CD14-positive monocyte (primary cell): ENCODE measurements around the gene ARL9. TPM values are rescaled to one million over a fixed set of nuclear protein-coding genes. Genes with fewer than 3 reads are reported as not detected.

Source experiments
- DNase-seq, 3 donors: peaks; one replicate each; pipeline ENCODE4 v3.0.0-alpha.2; 2011 to 2022
- H2AFZ ChIP-seq: 2 replicates; pipeline ENCODE4 v1.6.0; 2012; ENCODE audit warnings: mild to moderate bottlenecking, low read depth, low read length, inconsistent platforms; ENCODE audit not compliant: insufficient read depth, poor library complexity, severe bottlenecking
- H3K27ac ChIP-seq, 2 donors: 1 replicate in 1 of 2; 2 replicates in 1 of 2; pipeline ENCODE4 v1.5.1; 2012 to 2013; ENCODE audit warnings: low read length in 2 of 2, control low read depth in 1 of 2, inconsistent platforms in 1 of 2, low read depth in 1 of 2, mild to moderate bottlenecking in 1 of 2
- H3K27me3 ChIP-seq, 2 donors: one replicate each; pipeline versions ENCODE4 v1.6.0 to v1.6.1; 2011 to 2013; ENCODE audit warnings: low read length in 2 of 2; ENCODE audit not compliant: control insufficient read depth in 2 of 2, insufficient read depth in 2 of 2
- H3K36me3 ChIP-seq, 2 donors: replicated peaks in 1 of 2; 1 replicate in 1 of 2; 2 replicates in 1 of 2; pipeline versions ENCODE4 v1.5.1 to v1.6.1; 2012 to 2013; ENCODE audit warnings: low read length in 2 of 2, control low read depth in 1 of 2, inconsistent platforms in 1 of 2, mild to moderate bottlenecking in 1 of 2; ENCODE audit not compliant: insufficient read depth in 2 of 2, control insufficient read depth in 1 of 2
- H3K4me1 ChIP-seq, 2 donors: 1 replicate in 1 of 2; 2 replicates in 1 of 2; pipeline versions ENCODE4 v1.5.1 to v1.6.1; 2012 to 2013; ENCODE audit warnings: low read length in 2 of 2, control low read depth in 1 of 2, inconsistent platforms in 1 of 2, mild to moderate bottlenecking in 1 of 2, moderate library complexity in 1 of 2; ENCODE audit not compliant: insufficient read depth in 2 of 2, control insufficient read depth in 1 of 2
- H3K4me2 ChIP-seq: replicated peaks from 2 replicates; pipeline ENCODE3; 2012; ENCODE audit warnings: low read length, moderate library complexity, mild to moderate bottlenecking; ENCODE audit not compliant: poor library complexity, severe bottlenecking; ENCODE audit errors: extremely low read depth
- H3K4me3 ChIP-seq, 3 experiments: fragments of 200-600 bp in 1 of 3; sonication (generic) in 1 of 3; replicated peaks in 1 of 3; 1 replicate in 2 of 3; 2 replicates in 1 of 3; pipeline ENCODE4 v1.5.1; 2011 to 2013; ENCODE audit warnings: low read length in 3 of 3, mild to moderate bottlenecking in 3 of 3, control low read depth in 2 of 3, low read depth in 2 of 3, inconsistent platforms in 1 of 3, moderate library complexity in 1 of 3
- H3K79me2 ChIP-seq: 2 replicates; pipeline ENCODE4 v1.6.0; 2012; ENCODE audit warnings: mild to moderate bottlenecking, control low read depth, inconsistent platforms, low read length, moderate library complexity; ENCODE audit not compliant: insufficient read depth
- H3K9ac ChIP-seq: 2 replicates; pipeline ENCODE4 v1.6.0; 2017; ENCODE audit warnings: low read length, mild to moderate bottlenecking; ENCODE audit not compliant: insufficient read depth, poor library complexity, severe bottlenecking
- H3K9me3 ChIP-seq, 2 donors: replicated peaks in 1 of 2; 1 replicate in 1 of 2; 2 replicates in 1 of 2; pipeline versions ENCODE4 v1.5.1 to v1.6.1; 2012 to 2013; ENCODE audit warnings: low read length in 2 of 2, control low read depth in 1 of 2; ENCODE audit not compliant: control insufficient read depth in 1 of 2, insufficient read depth in 1 of 2
- H4K20me1 ChIP-seq: 2 replicates; pipeline ENCODE4 v1.6.0; 2012; ENCODE audit warnings: mild to moderate bottlenecking, low read length, control low read depth, moderate library complexity; ENCODE audit not compliant: insufficient read depth
- H3K27ac Mint-ChIP-seq, 7 donors: one replicate each; pipeline ENCODE4 v1.8.0; 2020; ENCODE audit warnings: mild to moderate bottlenecking in 7 of 7, mixed read lengths in 7 of 7, moderate library complexity in 6 of 7, inconsistent platforms in 2 of 7
- H3K27me3 Mint-ChIP-seq, 3 donors: one replicate each; pipeline ENCODE4 v1.8.0; 2021 to 2022; ENCODE audit warnings: low read depth in 3 of 3, mild to moderate bottlenecking in 3 of 3, mixed read lengths in 3 of 3, moderate library complexity in 3 of 3, inconsistent platforms in 1 of 3
- H3K36me3 Mint-ChIP-seq, 2 donors: one replicate each; pipeline ENCODE4 v1.8.0; 2020; ENCODE audit warnings: mixed read lengths in 2 of 2, inconsistent platforms in 1 of 2, mild to moderate bottlenecking in 1 of 2
- H3K4me1 Mint-ChIP-seq: one replicate; pipeline ENCODE4 v1.8.0; 2020; ENCODE audit warnings: mild to moderate bottlenecking, mixed read lengths
- H3K4me3 Mint-ChIP-seq, 2 donors: one replicate each; pipeline ENCODE4 v1.8.0; 2020; ENCODE audit warnings: mild to moderate bottlenecking in 2 of 2, mixed read lengths in 2 of 2, moderate library complexity in 1 of 2
- H3K9me3 Mint-ChIP-seq, 7 donors: one replicate each; pipeline ENCODE4 v1.8.0; 2020 to 2022; ENCODE audit warnings: mixed read lengths in 7 of 7, mild to moderate bottlenecking in 6 of 7, moderate library complexity in 6 of 7, inconsistent platforms in 2 of 7
- CTCF ChIP-seq: fragments of 200-600 bp; IDR thresholded peaks from one replicate; pipeline ENCODE4 v1.8.0; 2022; ENCODE audit warnings: antibody characterized with exemption, mild to moderate bottlenecking
- WGBS: methylation state at CpG from one replicate; pipeline ENCODE4 v1.1.5; 2013; ENCODE audit warnings: missing lambda C conversion rate; ENCODE audit not compliant: insufficient coverage; 5-methylcytosine and 5-hydroxymethylcytosine counted together
- intact Hi-C, 2 donors: fragments of 100-400 bp; cut with micrococcal nuclease; formaldehyde crosslinking; loops; one replicate each; pipeline versions ENCODE4 v1.15.0 to v1.15.1; 2023
- polyA plus RNA-seq, 3 donors: library from polyadenylated mRNA; depleted of rRNA in 1 of 3; unstranded in 2 of 3; stranded (reverse) in 1 of 3; fragments of 300-500 nt in 2 of 3; fragments of >200 nt in 1 of 3; fragmentation: Illumina TruSeq in 2 of 3; gene quantifications; 1 replicate in 2 of 3; 2 replicates in 1 of 3; pipeline ENCODE4 v1.2.3, GENCODE V29; 2012 to 2021

The ARL9 gene
- polyA plus RNA-seq, 3 donors, result not detected

- Mint-ChIP-seq H3K4me1 (peaks cover 12% of the 10 kb centered on the region), H3K27me3 (peaks cover 0 to 2% (median 1%) of the 10 kb centered on the region in 3 donors), H3K36me3 (no peaks in the 10 kb centered on the region), H3K9me3 (no peaks in the 10 kb centered on the region), H3K4me3 (no peak overlapping the region), H3K27ac (no peak overlapping the region)
- Histone ChIP-seq H3K9me3 (no peaks in the 10 kb centered on the region), H2AFZ (no peak overlapping the region), H3K4me2 (no peak overlapping the region), H3K27ac (no peak overlapping the region), H3K4me3 (no peak overlapping the region), H3K9ac (no peak overlapping the region), H3K4me1 (no peaks in the 10 kb centered on the region), H3K27me3 (no peaks in the 10 kb centered on the region), H3K36me3 (no peaks in the 10 kb centered on the region), H4K20me1 (no peaks in the 10 kb centered on the region), H3K79me2 (no peaks in the 10 kb centered on the region)
- no CpG with 5 or more reads among the region's 2 CpGs for WGBS
- DNase-seq, result no peak
- TF ChIP-seq CTCF, result no peak
- intact Hi-C loops, result no loop called here
Measured at GRCh38 chr4:56513517-56513916, 7.9 kb downstream of the ARL9 start.

- no peak overlapping the region for H3K27ac ChIP-seq
- H3K9ac ChIP-seq, result no peak overlapping the region
- H3K9me3 ChIP-seq, result no peaks in the 10 kb centered on the region
- 5% methylated on average over 50 of the region's 68 CpGs for WGBS
- peak overlapping the region; percentile 45 to 84 (median 54) for H3K4me3 ChIP-seq
- no peak for TF ChIP-seq CTCF
- peak; percentile 51 to 55 (median 54) for DNase-seq
- Mint-ChIP-seq H3K27me3 (peaks cover 2 to 11% (median 8%) of the 10 kb centered on the region in 3 donors), H3K4me3 (no peak overlapping the region), H3K9me3 (no peaks in the 10 kb centered on the region), H3K36me3 (no peaks in the 10 kb centered on the region), H3K4me1 (peaks cover 4% of the 10 kb centered on the region), H3K27ac (peak overlapping the region in 1 of 7 donors; percentile 51)
- intact Hi-C loops, result no loop called here
- H3K36me3 ChIP-seq, result no peaks in the 10 kb centered on the region
- peak overlapping the region; percentile 95 for H3K4me2 ChIP-seq
- H3K4me1 ChIP-seq, result peaks cover 8 to 11% of the 10 kb centered on the region in 2 donors
- H3K79me2 ChIP-seq, result no peaks in the 10 kb centered on the region
- H2AFZ ChIP-seq, result peak overlapping the region; percentile 88
- no peaks in the 10 kb centered on the region for H4K20me1 ChIP-seq
- peaks cover 13 to 23% of the 10 kb centered on the region in 2 donors for H3K27me3 ChIP-seq
Measured at GRCh38 chr4:56530269-56531148, 24.9 kb downstream of the ARL9 start.
